ENCODE measurements around the gene BAHD1.

Gene BAHD1

GRCh38 chr15:40440743-40441564, at the start of gene BAHD1:
BAHD1 (plus strand) TSS chr15:40440953; CDS start chr15:40458465, 17,512 bp downstream.
- peak; percentile 26 for DNase-seq

GRCh38 chr15:40392986-40393948, 47.5 kb upstream of the BAHD1 start:
- no peak for DNase-seq

GRCh38 chr15:40397688-40398412, 42.9 kb upstream of the BAHD1 start:
- no peak for DNase-seq

- no peak for DNase-seq
Measured at GRCh38 chr15:40398413-40398873, 42.3 kb upstream of the BAHD1 start.

GRCh38 chr15:40399370-40399769, 41.4 kb upstream of the BAHD1 start:
- no peak for DNase-seq

GRCh38 chr15:40405501-40406381, 35.0 kb upstream of the BAHD1 start, which contains the start of gene IVD:
IVD (plus strand) TSS chr15:40405795; CDS start chr15:40405828, 33 bp downstream.
- peak; percentile 65 for DNase-seq

GRCh38 chr15:40407330-40407990, 33.3 kb upstream of the BAHD1 start:
- no peak for DNase-seq

- DNase-seq, result no peak
Measured at GRCh38 chr15:40409366-40409765, 31.4 kb upstream of the BAHD1 start.

- no peak for DNase-seq
Measured at GRCh38 chr15:40410476-40410875, 30.3 kb upstream of the BAHD1 start.

- no peak for DNase-seq
Measured at GRCh38 chr15:40412095-40412759, 28.5 kb upstream of the BAHD1 start.

GRCh38 chr15:40413036-40413435, 27.7 kb upstream of the BAHD1 start:
- no peak for DNase-seq

- no peak for DNase-seq
Measured at GRCh38 chr15:40414816-40415215, 25.9 kb upstream of the BAHD1 start.

GRCh38 chr15:40415226-40415625, 25.5 kb upstream of the BAHD1 start:
- no peak for DNase-seq

GRCh38 chr15:40416056-40416455, 24.7 kb upstream of the BAHD1 start:
- DNase-seq, result no peak

- no peak for DNase-seq
Measured at GRCh38 chr15:40418126-40418525, 22.6 kb upstream of the BAHD1 start.

- no peak for DNase-seq
Measured at GRCh38 chr15:40420071-40420713, 20.6 kb upstream of the BAHD1 start.

- DNase-seq, result no peak
Measured at GRCh38 chr15:40420793-40421192, 20.0 kb upstream of the BAHD1 start.

GRCh38 chr15:40421246-40422157, 19.3 kb upstream of the BAHD1 start:
- no peak for DNase-seq

All from NCI-H187 treated with DMSO at 0.1 percent for 48 hours (cell line).